GM12864 (cell line): Measurements from ENCODE around the gene PPEF1.
"Not testable (repeated sequence)": the region's sequence is repeated elsewhere in the genome, so short reads cannot be mapped to it uniquely, and the experiment has no call there.

Experiments
- DNase-seq: peaks from one replicate; pipeline ENCODE4 v3.0.0-alpha.2; 2011; ENCODE audit warnings: low read depth
- H3K4me3 ChIP-seq: 2 replicates; pipeline ENCODE4 v1.5.1; 2011; ENCODE audit warnings: mild to moderate bottlenecking, low read depth, low read length, control low read depth
- CTCF ChIP-seq: IDR thresholded peaks from 2 replicates; pipeline ENCODE4 v1.5.1; 2011; ENCODE audit warnings: low read depth, mild to moderate bottlenecking, moderate library complexity, low read length, control low read depth, inconsistent platforms; ENCODE audit errors: missing control alignments

The PPEF1 gene

GRCh38 chrX:18722500-18723071, 15.1 kb downstream of the PPEF1 start:
- no peak overlapping the region for H3K4me3 ChIP-seq
- TF ChIP-seq CTCF = no peak
- no peak for DNase-seq

- DNase-seq = no peak
- TF ChIP-seq CTCF = no peak
- no peak overlapping the region for H3K4me3 ChIP-seq
Measured at GRCh38 chrX:18725310-18725943, 18.0 kb downstream of the PPEF1 start.

- no peak for TF ChIP-seq CTCF
- no peak for DNase-seq
- no peak overlapping the region for H3K4me3 ChIP-seq
Measured at GRCh38 chrX:18733287-18733686, 25.8 kb downstream of the PPEF1 start.

GRCh38 chrX:18739609-18740008, 32.2 kb downstream of the PPEF1 start:
- not testable (repeated sequence) for DNase-seq, H3K4me3 ChIP-seq

GRCh38 chrX:18748499-18748898, 41.1 kb downstream of the PPEF1 start:
- DNase-seq = no peak
- no peak for TF ChIP-seq CTCF

GRCh38 chrX:18753631-18754030, 46.2 kb downstream of the PPEF1 start:
- no peak overlapping the region for H3K4me3 ChIP-seq
- TF ChIP-seq CTCF = no peak
- no peak for DNase-seq

More at GRCh38 chrX:18748499-18748898, 41.1 kb downstream of the PPEF1 start:
- no peak overlapping the region for H3K4me3 ChIP-seq

- no peak for TF ChIP-seq CTCF
- H3K4me3 ChIP-seq = no peak overlapping the region
- no peak for DNase-seq
Measured at GRCh38 chrX:18755651-18756050, 48.2 kb downstream of the PPEF1 start.
